ENCODE measurements around the gene MYO5C. TPM values are rescaled to one million over a fixed set of nuclear protein-coding genes. Genes with fewer than 3 reads are reported as not detected.

MYO5C gene
- total and polyA plus RNA-seq, 3 donors from 2014 or later, result 9.3 to 47.6 (median 40.0) TPM

- H3K9me3 ChIP-seq, result no peaks in the 10 kb centered on the region
- intact Hi-C loops (cut with DNase I; ENCODE audit: low total_unique reads), result no loop called here
- H3K27ac ChIP-seq, result no peak overlapping the region
- no peaks in the 10 kb centered on the region for H3K36me3 ChIP-seq (ENCODE audit: low read depth, missing control alignments)
- no peak for DNase-seq
- TF ChIP-seq CTCF (IDR thresholded peaks at IDR 0.05), result no peak
- no peak for TF ChIP-seq POLR2A (IDR thresholded peaks at IDR 0.05)
- no peaks in the 10 kb centered on the region for H3K4me1 ChIP-seq
- no peak overlapping the region for H3K4me3 ChIP-seq
- no peaks in the 10 kb centered on the region for H3K27me3 ChIP-seq
- 95 to 96% methylated on average over 4 of the region's 4 CpGs for WGBS, 2 donors
Observed at GRCh38 chr15:52218816-52219215, 76.8 kb downstream of the MYO5C start.

GRCh38 chr15:52218371-52218770 is 77.2 kb downstream of the MYO5C start:
- no peaks in the 10 kb centered on the region for H3K9me3 ChIP-seq
- TF ChIP-seq CTCF (IDR thresholded peaks at IDR 0.05), result no peak
- TF ChIP-seq POLR2A (IDR thresholded peaks at IDR 0.05), result no peak
- no peak overlapping the region for H3K4me3 ChIP-seq
- WGBS, 2 donors, result 72 to 79% methylated on average over 3 of the region's 3 CpGs
- no peaks in the 10 kb centered on the region for H3K36me3 ChIP-seq (ENCODE audit: low read depth, missing control alignments)
- DNase-seq, result no peak
- H3K27me3 ChIP-seq, result no peaks in the 10 kb centered on the region
- no peaks in the 10 kb centered on the region for H3K4me1 ChIP-seq
- intact Hi-C loops (cut with DNase I; ENCODE audit: low total_unique reads), result no loop called here
- no peak overlapping the region for H3K27ac ChIP-seq

- Histone ChIP-seq H3K4me3 (no peak overlapping the region), H3K9me3 (no peaks in the 10 kb centered on the region), H3K4me1 (no peaks in the 10 kb centered on the region), H3K27ac (no peak overlapping the region), H3K36me3 (ENCODE audit: low read depth, missing control alignments) (no peaks in the 10 kb centered on the region), H3K27me3 (no peaks in the 10 kb centered on the region)
- TF ChIP-seq POLR2A (IDR thresholded peaks at IDR 0.05) (no peak), CTCF (IDR thresholded peaks at IDR 0.05) (no peak)
- 87 to 94% methylated on average over 9 to 10 of the region's 10 CpGs for WGBS, 2 donors
- DNase-seq, result no peak
- intact Hi-C loops (cut with DNase I; ENCODE audit: low total_unique reads), result no loop called here
Observed at GRCh38 chr15:52217186-52217585, 78.4 kb downstream of the MYO5C start.

GRCh38 chr15:52214553-52214952 is 81.1 kb downstream of the MYO5C start:
- H3K9me3 ChIP-seq, result no peaks in the 10 kb centered on the region
- DNase-seq, result no peak
- TF ChIP-seq POLR2A (IDR thresholded peaks at IDR 0.05) (no peak), CTCF (IDR thresholded peaks at IDR 0.05) (no peak)
- intact Hi-C loops (cut with DNase I; ENCODE audit: low total_unique reads), result no loop called here
- H3K4me3 ChIP-seq, result no peak overlapping the region
- no peaks in the 10 kb centered on the region for H3K36me3 ChIP-seq (ENCODE audit: low read depth, missing control alignments)
- WGBS, 2 donors, result 75 to 80% methylated on average over 1 of the region's 1 CpG
- H3K4me1 ChIP-seq, result no peaks in the 10 kb centered on the region
- no peak overlapping the region for H3K27ac ChIP-seq
- H3K27me3 ChIP-seq, result no peaks in the 10 kb centered on the region

- H3K9me3 ChIP-seq, result no peaks in the 10 kb centered on the region
- TF ChIP-seq POLR2A (IDR thresholded peaks at IDR 0.05) (no peak), CTCF (IDR thresholded peaks at IDR 0.05) (no peak)
Observed at GRCh38 chr15:52213206-52213605, 82.4 kb downstream of the MYO5C start.

More at GRCh38 chr15:52213206-52213605, 82.4 kb downstream of the MYO5C start:
- intact Hi-C loops (cut with DNase I; ENCODE audit: low total_unique reads), result no loop called here
- no peak for DNase-seq
- Histone ChIP-seq H3K36me3 (ENCODE audit: low read depth, missing control alignments) (no peaks in the 10 kb centered on the region), H3K4me3 (no peak overlapping the region), H3K27me3 (no peaks in the 10 kb centered on the region), H3K4me1 (no peaks in the 10 kb centered on the region), H3K27ac (no peak overlapping the region)
- WGBS, 2 donors, result 85 to 90% methylated on average over 3 of the region's 3 CpGs

All from testis (tissue), 3 donors.